HL-60 (cell line): ENCODE measurements around the gene ACAD8.

ENCODE experiments used
- GABPA ChIP-seq: IDR thresholded peaks from 2 replicates; pipeline ENCODE4 v1.6.1; 2012; ENCODE audit warnings: low read depth
- POLR2AphosphoS5 ChIP-seq: IDR thresholded peaks from 2 replicates; pipeline ENCODE4 v1.6.1; 2012; ENCODE audit warnings: low read depth
- TF ChIP-seq, protein P1 (sequence below): IDR thresholded peaks from one replicate; pipeline ENCODE4 v1.5.1; 2011; ENCODE audit warnings: low read length, control low read depth, inconsistent platforms; ENCODE audit not compliant: insufficient read depth

DNA sequence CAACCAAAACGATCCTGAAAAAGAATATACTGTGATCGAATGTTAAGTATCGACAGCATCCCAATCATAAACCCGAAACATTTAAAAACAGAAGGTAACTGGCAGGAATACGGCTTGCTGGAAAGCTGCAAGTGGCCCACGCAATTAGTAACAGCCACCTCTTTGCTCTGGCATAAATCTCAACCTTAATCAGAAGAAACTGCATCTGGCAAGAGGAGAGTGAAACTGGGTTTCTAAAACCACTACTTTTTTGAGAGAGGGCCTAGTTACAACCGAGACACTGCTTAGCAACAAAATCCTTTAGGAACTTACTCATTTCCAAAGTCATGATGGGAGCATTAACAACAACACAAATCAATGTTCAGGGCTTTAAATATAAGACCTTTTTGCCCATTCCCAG is 37.5 kb upstream of the ACAD8 start:
- TF ChIP-seq POLR2AphosphoS5 (no peak), GABPA (no peak)
- TF ChIP-seq, protein P1, sequence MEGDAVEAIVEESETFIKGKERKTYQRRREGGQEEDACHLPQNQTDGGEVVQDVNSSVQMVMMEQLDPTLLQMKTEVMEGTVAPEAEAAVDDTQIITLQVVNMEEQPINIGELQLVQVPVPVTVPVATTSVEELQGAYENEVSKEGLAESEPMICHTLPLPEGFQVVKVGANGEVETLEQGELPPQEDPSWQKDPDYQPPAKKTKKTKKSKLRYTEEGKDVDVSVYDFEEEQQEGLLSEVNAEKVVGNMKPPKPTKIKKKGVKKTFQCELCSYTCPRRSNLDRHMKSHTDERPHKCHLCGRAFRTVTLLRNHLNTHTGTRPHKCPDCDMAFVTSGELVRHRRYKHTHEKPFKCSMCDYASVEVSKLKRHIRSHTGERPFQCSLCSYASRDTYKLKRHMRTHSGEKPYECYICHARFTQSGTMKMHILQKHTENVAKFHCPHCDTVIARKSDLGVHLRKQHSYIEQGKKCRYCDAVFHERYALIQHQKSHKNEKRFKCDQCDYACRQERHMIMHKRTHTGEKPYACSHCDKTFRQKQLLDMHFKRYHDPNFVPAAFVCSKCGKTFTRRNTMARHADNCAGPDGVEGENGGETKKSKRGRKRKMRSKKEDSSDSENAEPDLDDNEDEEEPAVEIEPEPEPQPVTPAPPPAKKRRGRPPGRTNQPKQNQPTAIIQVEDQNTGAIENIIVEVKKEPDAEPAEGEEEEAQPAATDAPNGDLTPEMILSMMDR, result no peak
